K562 (cell line): Measurements from ENCODE around the gene TRAPPC5. TPM values are rescaled to one million over a fixed set of nuclear protein-coding genes. Genes with fewer than 3 reads are reported as not detected.

Experiments used
- ARID3B ChIP-seq: fragments of 250-450 bp; sonication (Bioruptor Pico); IDR thresholded peaks from 2 replicates; pipeline ENCODE4 v1.4.0; 2020; ENCODE audit warnings: borderline replicate concordance
- CBX5 ChIP-seq: IDR thresholded peaks from 2 replicates; pipeline ENCODE4 v1.6.1; 2014; ENCODE audit warnings: low read depth, borderline replicate concordance
- E2F4 ChIP-seq: sonication (generic); formaldehyde crosslinking; IDR thresholded peaks from 2 replicates; pipeline ENCODE4 v1.8.0; 2022; ENCODE audit warnings: mild to moderate bottlenecking, low read depth, missing genetic modification reagents
- FOXA3 ChIP-seq, 2 experiments: fragments of 450-650 bp in 1 of 2; sonication (generic) in 1 of 2; formaldehyde crosslinking; IDR thresholded peaks in 1 of 2; conservative IDR thresholded peaks in 1 of 2; 2 replicates each; pipeline versions ENCODE4 v1.4.0 to v1.8.0; 2020 to 2022; ENCODE audit warnings: mild to moderate bottlenecking in 2 of 2, missing genetic modification reagents in 1 of 2
- KLF16 ChIP-seq: IDR thresholded peaks from 2 replicates; pipeline ENCODE4 v1.6.1; 2016; ENCODE audit warnings: antibody characterized with exemption
- RCOR1 ChIP-seq, 2 experiments: IDR thresholded peaks; 2 replicates each; pipeline ENCODE4 v1.6.1; 2012; ENCODE audit warnings: low read depth in 2 of 2, low read length in 2 of 2, borderline replicate concordance in 1 of 2, improper control_type of control experiment in 1 of 2
- TAF9B ChIP-seq: fragments of 450-650 bp; IDR thresholded peaks from 2 replicates; pipeline ENCODE4 v1.6.1; 2018; ENCODE audit warnings: mild to moderate bottlenecking; ENCODE audit not compliant: partially characterized antibody
- UBTF ChIP-seq, 2 experiments: IDR thresholded peaks; 2 replicates each; pipeline ENCODE4 v1.6.1; 2012; ENCODE audit warnings: improper control_type of control experiment in 2 of 2, low read depth in 2 of 2, low read length in 2 of 2, borderline replicate concordance in 1 of 2
- ZFP91 ChIP-seq: sonication (generic); formaldehyde crosslinking; IDR thresholded peaks from 2 replicates; pipeline ENCODE4 v1.8.0; 2022; ENCODE audit warnings: mild to moderate bottlenecking, missing genetic modification reagents
- ZNF224 ChIP-seq: sonication (generic); formaldehyde crosslinking; IDR thresholded peaks from 2 replicates; pipeline ENCODE4 v1.8.0; 2022; ENCODE audit warnings: mild to moderate bottlenecking, missing genetic modification reagents
- ZNF253 ChIP-seq: fragments of 250-450 bp; sonication (Bioruptor Pico); conservative IDR thresholded peaks from 2 replicates; pipeline ENCODE4 v1.6.1; 2021; ENCODE audit warnings: mild to moderate bottlenecking
- ZNF445 ChIP-seq: fragments of 250-450 bp; sonication (Bioruptor Pico); IDR thresholded peaks from 2 replicates; pipeline ENCODE4 v1.4.0; 2020; ENCODE audit warnings: low read depth, mild to moderate bottlenecking, moderate library complexity
- ZNF586 ChIP-seq: fragments of 450-650 bp; formaldehyde crosslinking; conservative IDR thresholded peaks from 2 replicates; pipeline ENCODE4 v1.4.0; 2020; ENCODE audit warnings: mild to moderate bottlenecking, moderate library complexity
- ZNF699 ChIP-seq: fragments of 250-450 bp; sonication (Bioruptor Pico); IDR thresholded peaks from 2 replicates; pipeline ENCODE4 v1.8.0; 2021; ENCODE audit warnings: mild to moderate bottlenecking, moderate library complexity; ENCODE audit not compliant: insufficient replicate concordance
- polyA plus RNA-seq, 8 experiments: library from polyadenylated mRNA; depleted of rRNA in 4 of 8; stranded (reverse) in 5 of 8; unstranded in 3 of 8; fragments of >200 nt; fragmentation: Nextera tagmentation in 2 of 8; fragmentation: Illumina TruSeq in 1 of 8; extraction: Ambion mirVana in 2 of 8; extraction: Trizol in 1 of 8; gene quantifications; 2 replicates each; pipeline versions ENCODE4 v1.2.1 to v1.2.3, GENCODE V29; 2011 to 2014; ENCODE audit warnings: inconsistent platforms in 1 of 8, missing spikeins in 1 of 8
- total RNA-seq, 7 experiments: library from RNA; depleted of rRNA in 6 of 7; stranded (reverse); fragments of >200 nt in 6 of 7; fragmentation: Illumina TruSeq in 2 of 7; extraction: Trizol in 2 of 7; gene quantifications; 2 replicates each; pipeline versions ENCODE4 v1.2.1 to v1.2.3, GENCODE V29; 2011 to 2021; ENCODE audit warnings: low replicate concordance in 1 of 7

TRAPPC5 gene
- total and polyA plus RNA-seq, 9 of the 15 experiments (the other 6 are each of a cell fraction or from before 2014, with no cell fraction given) = 2.0 to 76.9 (median 29.3) TPM

GRCh38 chr19:7636691-7637373 lies 43.8 kb upstream of the TRAPPC5 start, which contains the start of gene STXBP2 (continued):
- TF ChIP-seq RCOR1 (IDR thresholded peaks at IDR 0.05; ENCODE audit: borderline replicate concordance in 1 of 2, low read depth in 2 of 2, low read length in 2 of 2) (no peak), ZNF445 (CRISPR knock-in tag) (no peak), KLF16 (no peak), ZNF253 (CRISPR knock-in tag) (no peak), ZNF224 (no peak), UBTF (IDR thresholded peaks at IDR 0.05; ENCODE audit: borderline replicate concordance in 1 of 2, low read depth in 2 of 2, low read length in 2 of 2) (0 out of 4 replicates have a peak, but pooled peaks of 1 of the 2 experiments have one; percentile 42), ZNF586 (CRISPR knock-in tag) (no peak), FOXA3 (CRISPR knock-in tag; conservative IDR thresholded peaks at IDR 0.05 in 1 of 2, IDR thresholded peaks at IDR 0.05 in 1 of 2) (no peak), ZNF699 (CRISPR knock-in tag) (no peak), ZFP91 (no peak), ARID3B (CRISPR knock-in tag) (no peak), E2F4 (CRISPR knock-in tag) (no peak), TAF9B (peak; percentile 62), CBX5 (0 out of 2 replicates have a peak, but pooled peaks have one; percentile 15)
